GM12878 (cell line): Measurements from ENCODE around the gene PHLDA2. TPM values are rescaled to one million over a fixed set of nuclear protein-coding genes. Genes with fewer than 3 reads are reported as not detected.

Source experiments
- CBX3 ChIP-seq: fragments of 200-600 bp; sonication (generic); IDR thresholded peaks from 2 replicates; pipeline ENCODE4 v1.6.1; 2016; ENCODE audit warnings: low read depth, borderline replicate concordance
- CREB1 ChIP-seq: IDR thresholded peaks from 2 replicates; pipeline ENCODE4 v1.6.1; 2012; ENCODE audit warnings: low read depth, mild to moderate bottlenecking, inconsistent platforms
- FOS ChIP-seq: IDR thresholded peaks from 3 replicates; pipeline ENCODE4 v1.6.1; 2011; ENCODE audit warnings: borderline replicate concordance; ENCODE audit not compliant: insufficient read length; ENCODE audit errors: extremely low read depth
- HDGF ChIP-seq: fragments of 450-650 bp; IDR thresholded peaks from 2 replicates; pipeline ENCODE4 v1.6.1; 2016; ENCODE audit warnings: antibody characterized with exemption
- RAD51 ChIP-seq: fragments of 450-650 bp; IDR thresholded peaks from 2 replicates; pipeline ENCODE4 v1.6.1; 2016; ENCODE audit warnings: moderate library complexity, mild to moderate bottlenecking, inconsistent platforms
- RUNX3 ChIP-seq: IDR thresholded peaks from 2 replicates; pipeline ENCODE4 v1.6.1; 2012; ENCODE audit warnings: low read length, inconsistent platforms
- STAT3 ChIP-seq: IDR thresholded peaks from 2 replicates; pipeline ENCODE4 v1.6.1; 2011; ENCODE audit warnings: low read depth, low read length, improper control_type of control experiment
- WRNIP1 ChIP-seq: IDR thresholded peaks from 2 replicates; pipeline ENCODE4 v1.6.1; 2011; ENCODE audit warnings: low read depth, low read length, improper control_type of control experiment, borderline replicate concordance
- polyA plus RNA-seq, 11 experiments: library from polyadenylated mRNA; depleted of rRNA in 4 of 11; unstranded in 6 of 11; stranded (reverse) in 5 of 11; fragments of >200 nt; fragmentation: Nextera tagmentation in 4 of 11; fragmentation: Illumina TruSeq in 1 of 11; extraction: Ambion mirVana in 4 of 11; extraction: Trizol in 1 of 11; gene quantifications; 1 replicate in 1 of 11; 2 replicates in 10 of 11; pipeline versions ENCODE4 v1.2.1 to v1.2.3, GENCODE V29; 2011 to 2016; ENCODE audit warnings: inconsistent platforms in 2 of 11, missing spikeins in 2 of 11, low read depth in 1 of 11
- total RNA-seq, 4 experiments: library from RNA; depleted of rRNA in 3 of 4; stranded (reverse); fragments of >200 nt in 3 of 4; fragmentation: Illumina TruSeq in 1 of 4; extraction: Trizol in 1 of 4; gene quantifications; 2 replicates each; pipeline versions ENCODE4 v1.2.1 to v1.2.3, GENCODE V29; 2013 to 2021
- TF ChIP-seq, protein P1 (sequence below): IDR thresholded peaks from 2 replicates; pipeline ENCODE4 v1.6.1; 2012; ENCODE audit warnings: low read depth, low read length, improper control_type of control experiment
- TF ChIP-seq, protein P2 (sequence below): IDR thresholded peaks from 2 replicates; pipeline ENCODE4 v1.6.1; 2012; ENCODE audit warnings: improper control_type of control experiment, low read depth, low read length; ENCODE audit not compliant: insufficient replicate concordance

Gene PHLDA2
- total and polyA plus RNA-seq, 10 of the 15 experiments (the other 5 are each of a cell fraction or from before 2014, with no cell fraction given), result 0.15 to 0.49 (median 0.16) TPM; not detected in 7

DNA sequence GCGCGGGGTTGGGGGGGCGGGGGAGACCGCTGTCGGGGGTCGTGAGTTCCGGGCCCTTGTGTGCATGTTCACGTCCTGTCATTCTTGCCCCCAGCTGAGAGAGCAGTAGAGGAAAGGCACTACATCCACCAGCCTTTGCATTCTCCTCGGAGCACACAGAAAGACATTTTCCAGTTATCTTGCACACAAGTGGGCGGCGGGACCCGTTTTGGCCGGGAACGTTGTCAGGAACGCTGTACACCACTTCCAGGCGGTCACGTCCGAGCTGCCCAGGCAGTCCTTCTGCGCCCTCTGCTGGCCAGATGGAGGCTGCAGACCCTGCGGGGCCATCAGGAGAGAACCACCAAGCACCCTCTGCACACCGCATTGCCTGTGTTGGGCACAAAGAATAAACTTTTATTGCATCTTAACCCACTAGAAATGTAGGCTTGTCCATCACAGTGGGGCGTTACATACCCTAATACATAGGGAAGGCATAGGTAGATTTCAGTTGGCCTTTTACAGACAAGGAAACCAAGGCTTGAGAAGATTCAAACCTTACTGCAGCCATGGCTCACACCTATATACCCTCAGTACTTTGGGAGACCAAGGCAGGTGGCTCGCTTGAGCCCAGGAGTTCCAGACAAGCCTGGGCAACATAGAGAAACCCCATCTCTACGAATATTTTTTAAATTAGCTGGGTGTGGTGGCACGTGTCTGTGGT is 40.8 kb downstream of the PHLDA2 start (continued):
- TF ChIP-seq, protein P1, sequence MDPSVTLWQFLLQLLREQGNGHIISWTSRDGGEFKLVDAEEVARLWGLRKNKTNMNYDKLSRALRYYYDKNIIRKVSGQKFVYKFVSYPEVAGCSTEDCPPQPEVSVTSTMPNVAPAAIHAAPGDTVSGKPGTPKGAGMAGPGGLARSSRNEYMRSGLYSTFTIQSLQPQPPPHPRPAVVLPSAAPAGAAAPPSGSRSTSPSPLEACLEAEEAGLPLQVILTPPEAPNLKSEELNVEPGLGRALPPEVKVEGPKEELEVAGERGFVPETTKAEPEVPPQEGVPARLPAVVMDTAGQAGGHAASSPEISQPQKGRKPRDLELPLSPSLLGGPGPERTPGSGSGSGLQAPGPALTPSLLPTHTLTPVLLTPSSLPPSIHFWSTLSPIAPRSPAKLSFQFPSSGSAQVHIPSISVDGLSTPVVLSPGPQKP, result no peak
- TF ChIP-seq, protein P2, sequence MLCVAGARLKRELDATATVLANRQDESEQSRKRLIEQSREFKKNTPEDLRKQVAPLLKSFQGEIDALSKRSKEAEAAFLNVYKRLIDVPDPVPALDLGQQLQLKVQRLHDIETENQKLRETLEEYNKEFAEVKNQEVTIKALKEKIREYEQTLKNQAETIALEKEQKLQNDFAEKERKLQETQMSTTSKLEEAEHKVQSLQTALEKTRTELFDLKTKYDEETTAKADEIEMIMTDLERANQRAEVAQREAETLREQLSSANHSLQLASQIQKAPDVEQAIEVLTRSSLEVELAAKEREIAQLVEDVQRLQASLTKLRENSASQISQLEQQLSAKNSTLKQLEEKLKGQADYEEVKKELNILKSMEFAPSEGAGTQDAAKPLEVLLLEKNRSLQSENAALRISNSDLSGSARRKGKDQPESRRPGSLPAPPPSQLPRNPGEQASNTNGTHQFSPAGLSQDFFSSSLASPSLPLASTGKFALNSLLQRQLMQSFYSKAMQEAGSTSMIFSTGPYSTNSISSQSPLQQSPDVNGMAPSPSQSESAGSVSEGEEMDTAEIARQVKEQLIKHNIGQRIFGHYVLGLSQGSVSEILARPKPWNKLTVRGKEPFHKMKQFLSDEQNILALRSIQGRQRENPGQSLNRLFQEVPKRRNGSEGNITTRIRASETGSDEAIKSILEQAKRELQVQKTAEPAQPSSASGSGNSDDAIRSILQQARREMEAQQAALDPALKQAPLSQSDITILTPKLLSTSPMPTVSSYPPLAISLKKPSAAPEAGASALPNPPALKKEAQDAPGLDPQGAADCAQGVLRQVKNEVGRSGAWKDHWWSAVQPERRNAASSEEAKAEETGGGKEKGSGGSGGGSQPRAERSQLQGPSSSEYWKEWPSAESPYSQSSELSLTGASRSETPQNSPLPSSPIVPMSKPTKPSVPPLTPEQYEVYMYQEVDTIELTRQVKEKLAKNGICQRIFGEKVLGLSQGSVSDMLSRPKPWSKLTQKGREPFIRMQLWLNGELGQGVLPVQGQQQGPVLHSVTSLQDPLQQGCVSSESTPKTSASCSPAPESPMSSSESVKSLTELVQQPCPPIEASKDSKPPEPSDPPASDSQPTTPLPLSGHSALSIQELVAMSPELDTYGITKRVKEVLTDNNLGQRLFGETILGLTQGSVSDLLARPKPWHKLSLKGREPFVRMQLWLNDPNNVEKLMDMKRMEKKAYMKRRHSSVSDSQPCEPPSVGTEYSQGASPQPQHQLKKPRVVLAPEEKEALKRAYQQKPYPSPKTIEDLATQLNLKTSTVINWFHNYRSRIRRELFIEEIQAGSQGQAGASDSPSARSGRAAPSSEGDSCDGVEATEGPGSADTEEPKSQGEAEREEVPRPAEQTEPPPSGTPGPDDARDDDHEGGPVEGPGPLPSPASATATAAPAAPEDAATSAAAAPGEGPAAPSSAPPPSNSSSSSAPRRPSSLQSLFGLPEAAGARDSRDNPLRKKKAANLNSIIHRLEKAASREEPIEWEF, result no peak
- TF ChIP-seq RAD51 (no peak), WRNIP1 (no peak), FOS (no peak), RUNX3 (peak; percentile 37; the same call in 1 of the 2 replicates), CBX3 (no peak), STAT3 (no peak), CREB1 (no peak), HDGF (no peak)
